ENCODE data around the gene PPIL1.
"Not testable (repeated sequence)": the region's sequence is repeated elsewhere in the genome, so short reads cannot be mapped to it uniquely, and the experiment has no call there.

PPIL1 gene

GRCh38 chr6:36874443-36875249, at the start of gene PPIL1:
Gene PPIL1 (minus strand): TSS chr6:36874803. CDS start chr6:36874772, 31 bp downstream.
- DNase-seq: peak; percentile 84

GRCh38 chr6:36924131-36924530, 49.5 kb upstream of the PPIL1 start:
- DNase-seq: no peak

DNA sequence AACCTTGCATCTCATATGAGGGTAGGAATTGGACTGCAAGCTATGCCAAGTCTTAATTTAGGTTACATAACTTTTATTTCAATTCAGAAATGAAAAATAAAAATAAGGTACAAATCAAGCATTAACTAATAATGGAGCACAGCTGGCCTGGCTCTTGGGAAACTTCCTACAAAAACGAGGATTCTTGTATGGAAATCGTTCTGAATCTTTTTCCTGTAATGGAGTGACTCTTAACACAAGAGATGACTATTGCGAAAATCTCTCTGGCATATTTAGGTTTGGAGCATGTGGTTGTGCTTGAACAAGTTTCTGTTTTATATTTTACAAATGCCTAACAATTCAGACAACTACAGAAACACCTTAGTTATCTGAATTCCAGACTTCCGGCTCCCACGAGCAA, 45.9 kb upstream of the PPIL1 start:
- no peak for DNase-seq

DNA sequence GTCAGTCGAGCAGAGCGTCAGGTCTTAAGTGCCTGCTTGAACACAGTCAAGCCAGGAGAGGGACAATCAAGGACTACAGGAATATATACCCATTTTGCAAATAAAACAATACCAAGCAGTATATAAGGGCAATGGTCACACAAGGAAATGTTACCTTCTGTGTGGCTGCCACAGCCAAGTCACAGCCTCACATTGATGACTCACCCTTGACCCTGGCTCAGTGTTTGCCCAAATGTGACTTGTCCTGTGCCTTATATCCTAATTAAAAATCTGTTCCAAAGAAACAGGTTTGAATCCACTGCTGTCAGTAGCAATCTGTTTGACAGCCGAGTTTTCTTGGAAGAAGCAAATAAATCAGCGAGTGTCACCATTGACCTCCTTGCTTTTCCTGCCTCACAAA, 45.4 kb upstream of the PPIL1 start:
- no peak for DNase-seq

GRCh38 chr6:36917541-36918193, 43.1 kb upstream of the PPIL1 start:
- no peak for DNase-seq

DNA sequence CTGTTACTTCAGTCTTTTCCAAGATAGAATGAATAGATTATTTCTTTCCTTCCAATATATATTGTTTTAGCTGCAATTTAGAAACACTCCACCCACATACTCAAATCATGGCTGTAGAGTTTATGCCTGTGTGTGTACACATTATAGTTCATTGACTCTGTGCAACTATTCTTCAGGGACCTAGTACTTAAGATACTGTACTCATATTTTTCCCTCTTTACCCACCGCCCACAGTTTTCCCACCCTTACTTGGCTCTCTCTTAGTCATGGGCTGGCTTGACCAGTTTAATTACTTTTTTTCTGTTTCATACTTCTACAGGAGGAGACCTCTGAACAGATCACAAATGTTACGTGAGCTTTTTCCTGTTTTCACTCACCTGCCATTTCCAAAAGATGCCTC, 41.5 kb upstream of the PPIL1 start:
- DNase-seq: no peak

DNA sequence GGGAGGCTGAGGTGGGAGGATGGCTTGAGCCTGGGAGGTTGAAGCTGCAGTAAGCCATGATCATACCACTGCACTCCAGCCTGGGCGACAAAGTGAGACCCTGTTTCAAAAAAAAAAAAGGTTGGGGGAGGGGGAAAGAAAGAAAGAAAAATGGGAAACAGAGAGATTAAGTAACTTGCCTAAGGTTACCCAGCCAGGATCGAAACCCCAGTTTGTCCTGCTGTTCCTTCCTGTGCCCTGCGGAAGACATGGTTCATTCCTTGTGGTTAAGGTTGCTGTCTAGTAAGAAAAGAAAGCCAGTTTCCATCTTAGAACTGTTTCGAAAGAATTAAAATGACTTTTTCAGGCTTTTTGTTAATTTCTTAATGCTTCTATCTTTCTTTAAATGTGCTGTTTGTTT, 41.0 kb upstream of the PPIL1 start:
- DNase-seq: no peak

- peak; percentile 31 for DNase-seq
These were observed 39.7 kb upstream of the PPIL1 start for GRCh38 chr6:36914227-36914794.

DNA sequence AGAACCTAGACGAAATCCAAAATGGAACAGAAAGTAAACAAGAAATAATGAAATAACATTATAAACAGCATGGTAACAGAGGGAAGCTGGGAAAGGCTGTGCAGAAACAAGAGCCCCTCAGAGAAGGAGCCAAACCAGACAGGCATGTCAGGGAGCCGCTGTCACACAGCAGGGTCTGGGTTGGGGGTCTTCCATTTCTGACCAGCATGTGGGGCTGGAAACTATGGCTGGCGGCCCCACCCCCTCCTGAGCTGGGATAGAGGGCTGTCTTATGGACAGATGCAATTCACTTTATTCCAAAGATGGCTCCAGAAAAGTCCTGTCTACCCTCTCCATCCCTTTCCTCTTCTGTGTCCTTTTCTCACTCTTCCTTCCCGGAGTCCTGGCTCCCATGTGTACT, 38.5 kb upstream of the PPIL1 start:
- no peak for DNase-seq

DNA sequence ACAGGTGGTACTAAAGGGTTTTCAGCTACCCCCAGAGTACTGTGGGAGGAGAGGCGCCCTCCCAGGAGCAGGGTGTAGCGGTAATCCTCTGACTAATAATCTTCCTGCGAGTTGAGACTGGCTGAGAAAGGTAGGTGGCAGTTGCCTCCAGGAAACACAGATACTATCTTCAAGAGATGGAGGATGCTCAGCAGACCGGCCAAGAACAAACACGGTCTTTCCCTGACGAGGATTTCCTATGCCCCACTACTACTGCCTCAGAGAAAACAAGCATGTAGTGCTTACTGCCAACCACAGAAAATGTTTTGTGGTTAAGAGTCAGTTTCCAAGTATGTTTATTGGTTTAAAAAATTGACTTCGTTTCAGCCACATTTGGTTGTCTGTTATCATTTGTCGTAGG, 38.0 kb upstream of the PPIL1 start:
- peak; percentile 73 for DNase-seq

- peak; percentile 66 for DNase-seq
These were observed 37.4 kb upstream of the PPIL1 start for GRCh38 chr6:36912030-36912454.

DNA sequence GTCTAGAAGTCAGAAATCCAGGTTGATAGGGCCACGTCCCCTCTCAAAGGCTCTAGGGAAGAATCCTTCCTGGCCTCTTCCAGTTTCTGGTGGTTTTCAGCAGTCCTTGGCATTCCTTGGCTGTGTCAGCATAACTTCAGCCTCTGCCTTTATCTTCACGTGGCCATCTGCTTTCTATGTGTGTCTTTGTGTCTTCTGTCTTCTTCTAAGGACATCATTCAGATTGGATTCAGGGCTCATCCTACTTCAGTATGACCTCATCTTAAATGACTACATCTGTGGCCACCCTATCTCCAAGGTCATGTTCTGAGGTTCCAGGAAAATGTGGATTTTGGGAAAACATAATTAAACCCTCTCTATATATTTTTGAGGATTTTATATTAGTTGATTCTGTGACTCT, 34.1 kb upstream of the PPIL1 start:
- no peak for DNase-seq

DNA sequence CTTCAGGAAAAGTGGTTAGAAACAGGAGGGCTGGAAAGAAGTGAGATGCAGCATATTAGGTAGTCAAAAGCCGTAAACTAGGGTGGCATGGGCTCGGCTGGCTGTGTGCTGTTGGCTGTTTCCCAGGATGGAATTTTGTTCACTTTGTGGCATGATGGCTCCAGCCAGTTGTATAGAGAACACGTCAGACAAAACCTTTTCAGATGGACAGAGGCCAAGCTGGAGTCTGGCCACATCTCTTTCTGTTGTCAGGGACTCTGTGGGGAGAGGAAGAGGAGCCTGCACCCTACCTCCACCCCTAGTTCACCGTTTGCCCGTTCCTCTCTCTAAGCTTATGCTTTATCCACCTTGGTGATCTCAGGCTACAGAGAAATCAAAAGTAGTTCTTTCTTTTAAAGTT, 33.2 kb upstream of the PPIL1 start:
- no peak for DNase-seq

- no peak for DNase-seq
These were observed 32.1 kb upstream of the PPIL1 start for GRCh38 chr6:36906539-36907325.

- no peak for DNase-seq
These were observed 30.3 kb upstream of the PPIL1 start for GRCh38 chr6:36904851-36905393.

DNA sequence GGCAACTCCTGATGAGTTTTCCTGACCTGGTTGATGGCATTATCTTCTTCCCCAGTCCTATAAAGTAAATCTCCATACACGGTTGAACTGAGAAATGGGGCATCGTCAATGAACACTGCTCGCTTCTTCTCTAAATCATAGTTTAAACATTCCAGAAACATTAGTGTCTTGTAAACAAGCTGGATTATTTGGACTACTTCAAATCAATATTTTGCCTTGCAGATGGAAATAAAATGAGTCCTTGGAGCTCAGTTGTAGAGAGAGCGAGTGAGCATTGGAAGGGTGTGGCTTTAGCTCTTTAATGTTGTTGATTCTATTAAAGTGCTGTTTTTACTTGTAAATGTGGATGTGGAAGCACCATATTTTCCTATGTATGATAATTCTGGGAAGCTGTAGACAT, 29.5 kb upstream of the PPIL1 start:
- DNase-seq: no peak

DNA sequence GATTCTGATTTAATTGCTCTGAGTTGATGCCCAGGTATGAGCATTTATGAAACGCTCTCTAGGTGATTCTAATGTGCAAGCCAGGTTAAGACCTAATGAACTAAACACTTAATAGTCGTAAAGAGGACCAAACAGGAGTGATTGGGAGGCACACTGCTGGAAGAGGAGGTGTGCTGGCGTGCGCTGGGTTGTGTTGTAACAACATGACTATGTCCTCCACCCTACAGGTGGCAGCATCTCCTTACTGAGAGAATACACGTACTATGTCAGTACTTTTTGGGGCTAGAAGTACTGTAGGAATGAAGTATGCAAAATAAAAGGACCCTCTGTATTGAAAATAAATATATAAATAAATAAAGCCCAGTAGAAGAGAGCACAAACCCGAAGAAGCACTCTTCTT, 23.0 kb upstream of the PPIL1 start:
- peak; percentile 46 for DNase-seq

GRCh38 chr6:36893976-36894932, 19.7 kb upstream of the PPIL1 start:
- no peak for DNase-seq

GRCh38 chr6:36891153-36891552, 16.6 kb upstream of the PPIL1 start:
- not testable (repeated sequence) for DNase-seq

GRCh38 chr6:36890112-36890663, 15.6 kb upstream of the PPIL1 start:
- no peak for DNase-seq
